ENCODE results near the gene RPUSD1. TPM values are rescaled to one million over a fixed set of nuclear protein-coding genes. Genes with fewer than 3 reads are reported as not detected.
"Not testable (repeated sequence)": the region's sequence is repeated elsewhere in the genome, so short reads cannot be mapped to it uniquely, and the experiment has no call there.

RPUSD1 gene
- total and polyA plus RNA-seq, 7 donors = 10.7 to 31.1 (median 14.7) TPM

DNA sequence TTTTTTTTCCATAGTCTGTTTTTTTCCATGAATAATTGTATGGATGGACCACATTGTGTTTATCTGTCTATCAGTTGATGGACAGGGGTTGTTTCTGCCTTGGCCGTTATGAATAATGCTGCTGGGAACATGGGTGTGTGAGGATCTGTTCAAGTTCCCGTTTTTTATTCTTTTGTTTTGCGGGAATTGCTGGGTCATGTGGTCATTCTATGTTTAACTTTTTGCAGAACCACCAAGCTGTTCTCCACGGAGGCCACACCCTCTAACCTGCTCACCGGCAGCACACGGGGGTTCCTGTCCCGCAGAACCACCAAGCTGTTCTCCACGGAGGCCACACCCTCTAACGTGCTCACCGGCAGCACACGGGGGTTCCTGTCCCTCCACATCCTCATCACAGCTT is 33.5 kb downstream of the RPUSD1 start:
- DNase-seq = no peak
- Histone ChIP-seq H3K27ac (no peak overlapping the region), H3K4me3 (no peak overlapping the region), H3K4me1 (no peaks in the 10 kb centered on the region), H3K27me3 (peaks cover 0 to 11% (median 10%) of the 10 kb centered on the region in 3 donors), H3K9me3 (peaks cover 0 to 1% (median 0%) of the 10 kb centered on the region in 4 donors), H3K36me3 (no peaks in the 10 kb centered on the region)
- WGBS, 2 donors = 9 to 10% methylated on average over 11 of the region's 11 CpGs
- no peak for TF ChIP-seq POLR2AphosphoS5 (IDR thresholded peaks at IDR 0.05)
- TF ChIP-seq, protein P1, sequence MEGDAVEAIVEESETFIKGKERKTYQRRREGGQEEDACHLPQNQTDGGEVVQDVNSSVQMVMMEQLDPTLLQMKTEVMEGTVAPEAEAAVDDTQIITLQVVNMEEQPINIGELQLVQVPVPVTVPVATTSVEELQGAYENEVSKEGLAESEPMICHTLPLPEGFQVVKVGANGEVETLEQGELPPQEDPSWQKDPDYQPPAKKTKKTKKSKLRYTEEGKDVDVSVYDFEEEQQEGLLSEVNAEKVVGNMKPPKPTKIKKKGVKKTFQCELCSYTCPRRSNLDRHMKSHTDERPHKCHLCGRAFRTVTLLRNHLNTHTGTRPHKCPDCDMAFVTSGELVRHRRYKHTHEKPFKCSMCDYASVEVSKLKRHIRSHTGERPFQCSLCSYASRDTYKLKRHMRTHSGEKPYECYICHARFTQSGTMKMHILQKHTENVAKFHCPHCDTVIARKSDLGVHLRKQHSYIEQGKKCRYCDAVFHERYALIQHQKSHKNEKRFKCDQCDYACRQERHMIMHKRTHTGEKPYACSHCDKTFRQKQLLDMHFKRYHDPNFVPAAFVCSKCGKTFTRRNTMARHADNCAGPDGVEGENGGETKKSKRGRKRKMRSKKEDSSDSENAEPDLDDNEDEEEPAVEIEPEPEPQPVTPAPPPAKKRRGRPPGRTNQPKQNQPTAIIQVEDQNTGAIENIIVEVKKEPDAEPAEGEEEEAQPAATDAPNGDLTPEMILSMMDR (IDR thresholded peaks at IDR 0.05) = no peak
- no peak for TF ChIP-seq POLR2A (IDR thresholded peaks at IDR 0.05)
- TF ChIP-seq EP300 (IDR thresholded peaks at IDR 0.05) = no peak
- intact Hi-C loops (cut with DNase I) = no loop called here

DNA sequence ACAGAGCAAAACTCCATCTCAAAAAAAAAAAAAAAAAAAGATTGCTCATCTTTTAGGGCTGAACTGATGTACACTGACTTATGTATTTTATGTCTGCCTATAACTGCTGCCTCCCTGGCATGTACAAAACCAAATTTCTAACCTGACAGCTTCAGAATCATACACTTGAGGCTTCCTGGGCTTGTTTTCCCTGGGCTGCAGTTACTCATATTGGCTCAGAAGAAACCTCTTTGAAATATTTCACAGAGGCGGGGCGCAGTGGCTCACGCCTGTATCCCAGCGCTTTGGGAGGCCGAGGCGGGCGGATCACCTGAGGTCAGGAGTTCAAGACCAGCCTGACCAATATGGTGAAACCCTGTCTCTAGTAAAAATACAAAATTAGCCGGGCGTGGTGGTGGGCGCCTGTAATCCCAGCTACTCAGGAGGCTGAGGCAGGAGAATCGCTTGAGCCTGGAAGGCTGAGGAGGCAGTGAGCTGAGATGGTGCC is 34.0 kb downstream of the RPUSD1 start:
- H3K4me1 ChIP-seq; DNase-seq; H3K27ac ChIP-seq; H3K36me3 ChIP-seq; H3K4me3 ChIP-seq; H3K9me3 ChIP-seq; intact Hi-C loops (cut with DNase I): not testable (repeated sequence)
- peaks cover 0 to 11% (median 10%) of the 10 kb centered on the region in 3 donors for H3K27me3 ChIP-seq
- WGBS, 2 donors = 57 to 79% methylated on average over 11 of the region's 11 CpGs

DNA sequence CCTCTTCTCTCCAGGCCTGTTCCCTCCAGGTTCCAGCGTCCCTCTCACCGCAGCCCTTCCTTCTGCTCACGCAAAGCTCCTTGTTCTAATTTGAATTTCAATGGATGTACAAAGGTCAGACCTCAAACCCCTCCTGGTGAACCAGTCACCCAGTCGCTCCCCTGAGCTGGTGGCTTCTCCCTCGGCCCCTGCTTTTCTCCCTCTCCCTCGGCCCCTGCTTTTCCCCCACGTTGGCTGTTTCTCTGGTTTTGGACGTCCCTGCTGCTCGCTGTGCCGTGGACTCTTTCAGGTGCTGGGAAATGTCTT is 36.2 kb downstream of the RPUSD1 start:
- H3K4me3 ChIP-seq = no peak overlapping the region
- no peak for DNase-seq
- no peaks in the 10 kb centered on the region for H3K4me1 ChIP-seq
- TF ChIP-seq EP300 (IDR thresholded peaks at IDR 0.05) (no peak), POLR2AphosphoS5 (IDR thresholded peaks at IDR 0.05) (no peak), POLR2A (IDR thresholded peaks at IDR 0.05) (no peak)
- TF ChIP-seq, protein P1 (IDR thresholded peaks at IDR 0.05) = no peak
- peaks cover 0 to 1% (median 0%) of the 10 kb centered on the region in 4 donors for H3K9me3 ChIP-seq
- intact Hi-C loops (cut with DNase I) = no loop called here
- H3K27me3 ChIP-seq = peaks cover 0 to 11% (median 10%) of the 10 kb centered on the region in 3 donors
- no peaks in the 10 kb centered on the region for H3K36me3 ChIP-seq
- WGBS, 2 donors = 25 to 58% methylated on average over 10 of the region's 10 CpGs
- H3K27ac ChIP-seq = no peak overlapping the region

DNA sequence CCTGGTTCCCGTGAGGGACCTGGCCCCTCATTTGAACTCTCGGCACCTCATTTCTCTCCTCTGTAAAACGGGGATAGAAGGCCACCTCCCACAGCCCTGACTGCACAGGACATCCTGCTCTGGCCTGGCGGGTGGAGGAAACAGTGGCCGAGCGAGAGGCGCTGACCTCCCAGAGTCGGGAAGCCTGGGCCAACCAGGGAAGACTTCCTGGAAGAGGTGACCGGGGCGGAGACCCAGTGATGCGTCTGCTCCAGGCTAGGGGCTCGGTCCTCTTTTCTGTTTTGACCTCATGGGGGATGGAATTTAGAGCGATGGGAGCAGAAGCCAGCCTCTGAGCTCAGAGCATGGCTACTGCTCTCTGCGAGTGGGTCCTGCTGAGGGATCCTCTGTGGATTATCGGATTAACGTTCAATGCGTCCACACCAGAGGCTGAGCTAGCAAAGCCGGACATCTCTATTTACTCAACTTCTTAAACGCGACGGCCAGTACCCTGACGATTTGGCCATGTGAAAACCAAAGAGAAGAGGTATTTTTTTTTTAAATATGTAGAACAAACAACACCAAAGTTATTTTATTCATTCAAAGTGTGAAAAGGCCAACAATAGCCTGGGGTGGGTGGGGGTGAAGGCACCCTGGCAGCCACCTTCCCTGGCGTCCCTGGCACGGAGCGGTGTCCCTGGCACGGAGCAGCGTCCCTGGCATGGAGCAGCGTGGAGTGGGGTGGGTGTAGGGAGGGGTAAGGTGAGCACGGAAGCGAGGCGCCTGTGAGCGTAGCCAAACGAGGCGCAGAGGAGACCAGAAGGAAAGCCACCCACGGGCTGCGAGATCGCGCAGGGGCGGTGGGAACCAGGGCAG is 36.8 kb downstream of the RPUSD1 start:
- Histone ChIP-seq H3K4me1 (no peaks in the 10 kb centered on the region), H3K9me3 (peaks cover 0 to 1% (median 0%) of the 10 kb centered on the region in 4 donors), H3K27ac (no peak overlapping the region), H3K27me3 (peaks cover 0 to 11% (median 10%) of the 10 kb centered on the region in 3 donors), H3K36me3 (no peaks in the 10 kb centered on the region), H3K4me3 (no peak overlapping the region)
- 55 to 70% methylated on average over 39 of the region's 39 CpGs for WGBS, 2 donors
- TF ChIP-seq, protein P1 (IDR thresholded peaks at IDR 0.05) = no peak
- no peak for TF ChIP-seq EP300 (IDR thresholded peaks at IDR 0.05)
- no peak for TF ChIP-seq POLR2AphosphoS5 (IDR thresholded peaks at IDR 0.05)
- TF ChIP-seq POLR2A (IDR thresholded peaks at IDR 0.05) = no peak
- intact Hi-C loops (cut with DNase I) = no loop called here
- no peak for DNase-seq

DNA sequence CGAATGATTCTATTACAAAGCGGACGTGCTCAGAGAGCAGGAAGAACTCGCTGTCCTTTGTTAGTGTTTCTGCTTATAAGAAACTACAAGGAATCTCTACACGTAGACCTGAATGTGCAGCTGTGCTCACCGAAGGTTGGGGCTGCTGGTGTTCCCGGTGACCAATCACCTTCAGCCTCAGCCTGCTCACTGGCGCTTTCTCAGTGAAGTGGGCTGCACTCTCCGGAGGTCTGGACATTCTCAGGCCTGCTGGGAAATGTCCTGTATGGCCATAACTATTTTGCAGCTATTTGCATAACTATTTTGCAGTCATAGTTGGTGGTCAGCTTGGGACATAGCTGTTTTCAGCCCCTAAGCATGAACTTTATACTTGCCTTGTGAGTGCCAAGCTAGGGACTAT is 37.7 kb downstream of the RPUSD1 start:
- H3K27me3 ChIP-seq = peaks cover 0 to 11% (median 11%) of the 10 kb centered on the region in 3 donors
- no peak for DNase-seq
- TF ChIP-seq POLR2A (IDR thresholded peaks at IDR 0.05) (no peak), EP300 (IDR thresholded peaks at IDR 0.05) (no peak), POLR2AphosphoS5 (IDR thresholded peaks at IDR 0.05) (no peak)
- TF ChIP-seq, protein P1 (IDR thresholded peaks at IDR 0.05) = no peak

More for the DNA sequence above, 37.7 kb downstream of the RPUSD1 start:
- H3K36me3 ChIP-seq = no peaks in the 10 kb centered on the region
- H3K4me3 ChIP-seq = no peak overlapping the region
- intact Hi-C loops (cut with DNase I) = no loop called here
- WGBS, 2 donors = 69 to 73% methylated on average over 9 of the region's 9 CpGs
- no peaks in the 10 kb centered on the region for H3K4me1 ChIP-seq
- no peaks in the 10 kb centered on the region for H3K9me3 ChIP-seq
- H3K27ac ChIP-seq = no peak overlapping the region

All from sigmoid colon (tissue), 7 donors.